Activated CD8-positive, alpha-beta memory T cell treated with anti-CD3 and anti-CD28 coated beads for 1 hour (primary cell): ENCODE measurements around the gene DACH1.

Source experiments
- DNase-seq, 2 donors: peaks; one replicate each; pipeline ENCODE4 v3.0.0-alpha.2; 2020; ENCODE audit warnings: low read depth in 1 of 2; ENCODE audit errors: extremely low read depth in 1 of 2

DACH1 gene

DNA sequence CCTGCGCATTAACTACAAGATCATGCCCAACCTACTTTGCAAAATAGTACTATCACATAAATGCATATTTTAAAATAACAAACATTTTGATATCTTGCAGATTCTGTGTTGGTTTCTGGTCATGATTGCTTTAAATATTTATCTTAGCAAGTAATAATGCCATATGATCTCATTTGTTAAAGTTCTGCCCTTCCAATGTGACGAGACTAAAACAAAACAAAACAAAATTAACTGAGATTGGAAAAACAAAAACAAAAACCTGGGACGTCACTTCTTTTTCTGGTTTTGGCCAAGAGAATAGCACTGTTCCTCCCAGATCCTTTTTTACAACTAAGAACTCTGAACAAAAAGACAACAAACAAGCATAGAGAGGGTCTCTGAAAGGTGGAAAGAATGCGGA, 436.3 kb downstream of the DACH1 start:
- DNase-seq, result no peak

DNA sequence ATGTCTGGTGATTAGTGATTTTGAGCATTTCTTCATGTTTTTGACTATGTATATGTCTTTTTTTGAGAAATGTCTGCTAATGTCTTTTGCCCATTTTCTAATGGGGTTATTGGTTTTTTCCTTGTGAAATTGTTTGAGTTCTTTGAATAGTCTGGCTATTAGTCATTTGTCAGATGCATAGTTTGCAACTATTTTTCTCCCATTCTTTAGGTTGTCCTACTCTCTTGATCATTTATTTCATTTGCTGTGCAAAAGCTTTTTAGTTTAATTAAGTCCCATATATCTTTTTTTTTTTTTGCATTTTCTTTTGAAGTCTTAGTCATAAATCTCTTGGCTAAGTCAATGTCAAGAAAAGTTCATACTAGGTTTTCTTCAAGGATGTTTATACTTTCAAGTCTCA, 449.8 kb downstream of the DACH1 start:
- no peak for DNase-seq

DNA sequence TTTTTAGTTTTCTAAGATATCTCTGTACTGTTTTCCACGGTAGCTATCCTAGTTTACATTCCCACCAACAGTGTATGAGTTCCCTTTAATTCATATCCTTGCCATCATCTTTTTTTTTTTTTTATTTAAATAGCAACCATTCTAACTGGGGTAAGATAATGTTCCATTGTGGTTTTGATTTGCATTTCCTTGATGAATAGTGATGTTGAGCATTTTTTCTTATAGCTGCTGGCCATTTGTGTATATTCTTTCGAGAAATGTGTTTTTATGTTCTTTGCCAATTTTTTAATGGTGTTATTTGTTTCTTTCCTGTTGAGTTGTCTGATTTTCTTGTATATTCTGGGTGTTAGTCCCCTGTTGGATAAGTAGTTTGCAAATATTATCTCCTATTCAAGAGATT, 454.8 kb downstream of the DACH1 start:
- no peak for DNase-seq

DNA sequence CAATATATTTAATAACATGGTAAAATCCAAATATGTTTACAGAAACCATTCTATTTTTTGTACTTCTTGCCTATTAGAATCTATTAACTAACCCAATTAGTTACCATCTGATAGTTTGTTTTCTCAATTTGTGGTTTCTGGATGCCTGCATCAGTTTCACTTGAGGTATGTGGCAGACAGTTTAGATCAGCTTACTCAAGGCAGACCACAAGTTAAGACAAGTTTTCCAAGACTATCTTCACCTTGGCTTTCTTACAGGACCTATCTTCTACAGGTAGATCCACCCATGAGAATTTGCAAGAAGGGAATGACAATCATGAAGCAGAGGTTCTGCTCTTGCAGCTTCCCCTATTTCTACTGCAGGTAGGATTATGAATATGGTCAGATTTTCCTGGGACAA, 458.6 kb downstream of the DACH1 start:
- no peak for DNase-seq

DNA sequence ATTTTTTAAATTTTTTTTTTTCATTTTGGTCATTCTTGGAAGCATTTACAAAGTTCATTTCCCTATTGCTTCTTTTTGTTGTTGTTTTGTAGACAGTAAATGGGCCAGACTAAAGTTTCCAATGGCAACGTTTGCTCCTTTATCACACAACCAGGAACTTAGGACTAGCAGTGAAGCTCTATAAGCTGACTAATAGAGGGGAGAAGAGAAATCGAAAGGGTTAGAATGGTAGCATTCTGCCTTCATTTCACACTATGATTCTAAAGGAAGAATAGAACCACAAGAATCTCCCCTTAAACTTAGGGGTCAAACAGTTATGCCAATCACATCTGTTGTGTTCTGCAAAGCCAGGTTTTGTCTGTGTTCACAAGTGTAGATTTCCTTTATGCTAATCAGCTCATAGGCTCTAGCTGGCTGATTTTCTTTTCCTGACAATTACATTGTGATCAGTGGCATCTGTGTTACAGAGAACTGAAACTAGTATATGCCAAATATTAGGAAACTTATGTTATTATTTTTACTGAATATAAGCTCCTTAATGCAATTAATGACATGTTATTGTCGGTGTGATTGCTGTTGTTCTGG, 467.3 kb downstream of the DACH1 start:
- no peak for DNase-seq

DNA sequence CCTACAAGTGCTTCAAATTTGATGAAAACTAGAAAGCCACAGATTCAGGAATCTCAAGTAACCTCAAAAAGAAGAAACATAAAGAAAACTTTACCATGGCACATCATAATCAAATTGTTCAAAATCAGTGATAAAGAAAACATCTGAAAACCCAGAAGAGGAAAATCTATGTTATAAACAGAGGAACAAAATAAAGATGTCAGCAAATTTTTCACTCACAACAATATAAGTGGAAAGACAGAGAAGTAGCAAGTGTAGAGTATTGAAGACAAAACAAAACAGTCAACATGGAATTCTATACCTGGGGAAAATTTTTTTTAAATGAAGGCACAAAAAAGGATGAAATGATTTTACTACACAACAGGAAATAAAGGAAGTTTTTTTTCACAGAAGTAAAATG, 470.9 kb downstream of the DACH1 start:
- no peak for DNase-seq

DNA sequence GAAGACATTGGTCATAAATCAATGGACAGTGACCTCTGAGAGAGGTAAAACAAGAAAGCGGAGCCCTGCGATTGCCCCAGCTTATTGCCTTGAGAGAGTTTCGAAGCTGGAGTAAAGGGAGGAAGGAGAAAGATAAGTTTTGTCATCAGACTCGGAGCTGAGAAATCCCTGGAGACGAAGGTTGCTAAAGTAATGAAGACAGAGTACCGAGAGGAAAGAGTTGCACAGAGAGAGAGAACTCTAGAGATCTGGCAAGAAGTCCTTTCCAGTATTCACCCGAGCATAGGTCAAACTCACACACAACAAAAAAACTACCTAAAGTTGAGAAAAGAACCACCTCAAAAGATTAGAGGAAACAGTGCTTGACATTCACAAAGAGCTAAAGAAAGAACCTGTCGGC, 472.0 kb downstream of the DACH1 start:
- no peak for DNase-seq

DNA sequence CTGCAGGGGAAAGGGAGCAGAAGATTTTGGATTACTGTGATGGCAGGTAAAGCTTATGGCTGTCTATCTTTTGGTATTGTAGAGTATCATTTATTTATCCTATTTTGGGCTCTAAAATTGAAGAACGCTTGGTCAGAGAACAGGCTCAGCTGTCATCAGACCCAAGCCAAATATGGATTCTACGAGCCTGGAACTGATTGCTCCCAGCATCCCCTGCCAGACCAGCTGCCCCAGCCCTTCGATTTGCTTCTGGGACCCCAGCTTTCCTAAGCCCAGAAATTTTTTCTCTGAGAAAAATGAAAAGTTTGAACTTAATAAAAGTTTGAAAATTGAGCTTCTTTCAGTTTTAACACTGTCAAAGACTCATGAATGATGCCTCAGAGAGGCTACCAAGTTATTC, 472.8 kb downstream of the DACH1 start:
- DNase-seq, result no peak
